AG09319 (cell line): Measurements from ENCODE around the gene CCDC148.

ENCODE experiments used
- DNase-seq: peaks from one replicate; pipeline ENCODE4 v3.0.0-alpha.2; 2010; ENCODE audit warnings: low read depth; ENCODE audit errors: extremely low read depth
- TF ChIP-seq, protein P1 (sequence below): IDR thresholded peaks from 2 replicates; pipeline ENCODE4 v1.5.1; 2011; ENCODE audit warnings: low read depth, mild to moderate bottlenecking, inconsistent platforms, low read length, moderate library complexity

The CCDC148 gene

DNA sequence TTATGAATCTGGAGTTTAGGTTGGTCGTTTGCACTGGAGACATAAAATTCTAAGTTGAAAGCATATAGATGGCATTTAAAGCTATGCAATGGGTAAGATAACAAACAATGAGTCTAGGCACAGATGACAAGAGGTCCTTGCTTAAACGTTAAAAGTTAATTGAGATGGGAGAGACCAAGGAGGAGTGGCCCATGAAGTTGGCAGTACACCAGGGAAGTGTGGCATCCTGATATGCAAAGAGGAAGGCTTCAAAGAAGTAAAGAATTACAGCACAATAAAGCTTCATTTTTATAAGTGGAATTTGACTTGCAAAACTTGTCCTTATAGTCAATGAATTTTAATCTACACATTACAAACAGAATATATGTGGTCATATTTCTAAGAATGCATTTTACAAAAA, 331.7 kb downstream of the CCDC148 start:
- TF ChIP-seq, protein P1, sequence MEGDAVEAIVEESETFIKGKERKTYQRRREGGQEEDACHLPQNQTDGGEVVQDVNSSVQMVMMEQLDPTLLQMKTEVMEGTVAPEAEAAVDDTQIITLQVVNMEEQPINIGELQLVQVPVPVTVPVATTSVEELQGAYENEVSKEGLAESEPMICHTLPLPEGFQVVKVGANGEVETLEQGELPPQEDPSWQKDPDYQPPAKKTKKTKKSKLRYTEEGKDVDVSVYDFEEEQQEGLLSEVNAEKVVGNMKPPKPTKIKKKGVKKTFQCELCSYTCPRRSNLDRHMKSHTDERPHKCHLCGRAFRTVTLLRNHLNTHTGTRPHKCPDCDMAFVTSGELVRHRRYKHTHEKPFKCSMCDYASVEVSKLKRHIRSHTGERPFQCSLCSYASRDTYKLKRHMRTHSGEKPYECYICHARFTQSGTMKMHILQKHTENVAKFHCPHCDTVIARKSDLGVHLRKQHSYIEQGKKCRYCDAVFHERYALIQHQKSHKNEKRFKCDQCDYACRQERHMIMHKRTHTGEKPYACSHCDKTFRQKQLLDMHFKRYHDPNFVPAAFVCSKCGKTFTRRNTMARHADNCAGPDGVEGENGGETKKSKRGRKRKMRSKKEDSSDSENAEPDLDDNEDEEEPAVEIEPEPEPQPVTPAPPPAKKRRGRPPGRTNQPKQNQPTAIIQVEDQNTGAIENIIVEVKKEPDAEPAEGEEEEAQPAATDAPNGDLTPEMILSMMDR = no peak
- DNase-seq = no peak
